ENCODE data around the gene PI4KA.

Gene PI4KA

GRCh38 chr22:20816559-20816958, 42.1 kb downstream of the PI4KA start:
- Histone ChIP-seq H3K79me1 (ENCODE audit: low read length) (no peaks in the 10 kb centered on the region), H2AK5ac (ENCODE audit: low read length) (no peak overlapping the region), H3K4me3 (ENCODE audit: low read depth, low read length) (no peak overlapping the region), H2AFZ (ENCODE audit: insufficient read depth, low read length, poor library complexity) (no peak overlapping the region), H3K4ac (ENCODE audit: low read depth, low read length) (no peak overlapping the region), H3K9ac (ENCODE audit: low read length) (no peak overlapping the region), H3K14ac (ENCODE audit: low read length) (no peak overlapping the region), H3K4me1 (ENCODE audit: control insufficient read depth in 1 of 2, insufficient read depth in 2 of 2, low read length in 2 of 2) (no peaks in the 10 kb centered on the region), H3K18ac (ENCODE audit: low read length) (no peak overlapping the region), H2BK5ac (ENCODE audit: low read depth, low read length, poor library complexity) (no peak overlapping the region), H2BK12ac (ENCODE audit: low read length) (no peak overlapping the region), H3K79me2 (ENCODE audit: control insufficient read depth, insufficient read depth, low read length, poor library complexity) (no peaks in the 10 kb centered on the region), H3K9me3 (ENCODE audit: insufficient read depth, low read depth, low read length) (no peaks in the 10 kb centered on the region), H3K27me3 (ENCODE audit: insufficient read depth, low read length) (no peaks in the 10 kb centered on the region), H3K27ac (ENCODE audit: low read depth, low read length) (no peak overlapping the region), H4K12ac (ENCODE audit: low read depth, low read length) (no peak overlapping the region), H3K23ac (ENCODE audit: low read length) (no peak overlapping the region), H3K36me3 (ENCODE audit: control insufficient read depth in 1 of 2, insufficient read depth in 2 of 2, low read length in 2 of 2) (peaks cover 17 to 20% of the 10 kb centered on the region in 2 experiments), H4K8ac (ENCODE audit: low read depth, low read length) (no peak overlapping the region), H2BK120ac (ENCODE audit: insufficient read depth, low read length, poor library complexity) (no peak overlapping the region), H4K91ac (ENCODE audit: low read depth, low read length) (no peak overlapping the region), H3K4me2 (ENCODE audit: low read length) (no peak overlapping the region)
- peak; percentile 38 to 45 for DNase-seq
- WGBS (ENCODE audit: extremely low coverage, insufficient coverage, insufficient read length): no CpG with 5 or more reads among the region's 6 CpGs

DNA sequence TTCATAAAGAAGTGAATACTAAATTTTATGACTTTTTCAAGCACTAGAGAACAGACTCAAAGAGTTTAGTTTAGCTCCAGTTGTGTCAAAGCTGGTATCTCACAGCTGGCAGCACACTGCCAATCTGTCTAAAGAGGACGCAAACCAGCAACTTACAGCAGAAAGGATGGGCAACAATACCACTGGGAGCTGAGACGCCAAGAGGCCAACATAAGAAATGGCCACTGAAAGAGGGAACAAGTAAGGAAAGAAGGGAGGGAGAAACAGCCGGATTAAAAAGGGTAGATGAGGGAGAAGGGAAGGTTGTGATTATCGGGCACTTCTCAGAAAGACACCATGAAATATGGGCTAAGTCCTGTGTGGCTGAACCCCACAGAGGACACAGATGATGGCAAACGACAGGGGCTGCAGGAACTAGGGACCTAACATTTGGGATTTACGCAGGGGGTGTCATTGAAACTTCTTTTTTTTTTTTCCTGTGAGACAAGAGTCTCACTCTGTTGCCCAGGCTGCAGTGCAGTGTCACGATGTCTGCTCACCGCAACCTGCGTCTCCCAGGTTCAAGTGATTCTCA, 43.0 kb downstream of the PI4KA start:
- Histone ChIP-seq H2AK5ac (ENCODE audit: low read length) (no peak overlapping the region), H3K23ac (ENCODE audit: low read length) (no peak overlapping the region), H3K9me3 (ENCODE audit: insufficient read depth, low read depth, low read length) (no peaks in the 10 kb centered on the region), H3K79me2 (ENCODE audit: control insufficient read depth, insufficient read depth, low read length, poor library complexity) (no peaks in the 10 kb centered on the region), H3K18ac (ENCODE audit: low read length) (no peak overlapping the region), H2BK120ac (ENCODE audit: insufficient read depth, low read length, poor library complexity) (no peak overlapping the region), H3K14ac (ENCODE audit: low read length) (no peak overlapping the region), H4K12ac (ENCODE audit: low read depth, low read length) (no peak overlapping the region), H3K4ac (ENCODE audit: low read depth, low read length) (no peak overlapping the region), H2AFZ (ENCODE audit: insufficient read depth, low read length, poor library complexity) (no peak overlapping the region), H3K9ac (ENCODE audit: low read length) (no peak overlapping the region), H3K4me3 (ENCODE audit: low read depth, low read length) (no peak overlapping the region), H4K8ac (ENCODE audit: low read depth, low read length) (no peak overlapping the region), H3K79me1 (ENCODE audit: low read length) (no peaks in the 10 kb centered on the region), H2BK12ac (ENCODE audit: low read length) (no peak overlapping the region), H3K36me3 (ENCODE audit: control insufficient read depth in 1 of 2, insufficient read depth in 2 of 2, low read length in 2 of 2) (peaks cover 22 to 25% of the 10 kb centered on the region in 2 experiments), H2BK5ac (ENCODE audit: low read depth, low read length, poor library complexity) (no peak overlapping the region), H4K91ac (ENCODE audit: low read depth, low read length) (no peak overlapping the region), H3K27ac (ENCODE audit: low read depth, low read length) (no peak overlapping the region), H3K4me2 (ENCODE audit: low read length) (no peak overlapping the region), H3K27me3 (ENCODE audit: insufficient read depth, low read length) (no peaks in the 10 kb centered on the region), H3K4me1 (ENCODE audit: control insufficient read depth in 1 of 2, insufficient read depth in 2 of 2, low read length in 2 of 2) (no peaks in the 10 kb centered on the region)
- no CpG with 5 or more reads among the region's 9 CpGs for WGBS (ENCODE audit: extremely low coverage, insufficient coverage, insufficient read length)
- DNase-seq: no peak

DNA sequence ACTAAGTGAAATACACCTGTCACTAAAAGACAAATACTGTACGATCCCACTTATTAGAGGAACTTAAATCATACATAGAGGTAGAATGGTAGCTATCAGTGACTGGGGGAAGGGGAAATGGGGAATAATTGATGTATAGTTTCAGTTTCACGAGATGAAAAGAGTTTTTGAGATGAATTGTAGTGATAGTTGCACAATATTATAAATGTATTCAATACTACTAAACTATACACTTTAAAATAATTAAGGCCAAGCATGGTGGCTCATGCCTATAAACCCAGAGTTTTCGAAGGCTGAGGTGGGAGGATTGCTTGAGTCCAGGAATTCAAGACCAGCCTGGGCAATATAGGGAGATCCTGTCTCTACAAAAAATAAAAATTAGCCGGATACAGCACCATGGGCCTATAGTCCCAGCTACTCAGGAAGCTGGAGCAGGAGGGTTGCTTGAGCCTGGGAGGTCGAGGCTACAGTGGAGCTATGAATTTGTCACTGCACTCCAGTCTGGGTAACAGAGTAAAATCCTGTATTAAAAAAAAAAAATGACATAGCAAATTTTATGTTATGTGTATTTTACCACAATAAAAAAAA, 44.3 kb downstream of the PI4KA start:
- no peak overlapping the region for H3K4me2 ChIP-seq (ENCODE audit: low read length)
- no peak overlapping the region for H3K9ac ChIP-seq (ENCODE audit: low read length)
- H2BK12ac ChIP-seq (ENCODE audit: low read length): no peak overlapping the region
- H3K79me2 ChIP-seq (ENCODE audit: control insufficient read depth, insufficient read depth, low read length, poor library complexity): no peaks in the 10 kb centered on the region
- no peak overlapping the region for H2BK5ac ChIP-seq (ENCODE audit: low read depth, low read length, poor library complexity)
- H2BK120ac ChIP-seq (ENCODE audit: insufficient read depth, low read length, poor library complexity): no peak overlapping the region
- H3K14ac ChIP-seq (ENCODE audit: low read length): no peak overlapping the region
- H3K27ac ChIP-seq (ENCODE audit: low read depth, low read length): no peak overlapping the region
- H3K9me3 ChIP-seq (ENCODE audit: insufficient read depth, low read depth, low read length): no peaks in the 10 kb centered on the region
- no peak for DNase-seq
- no peak overlapping the region for H2AFZ ChIP-seq (ENCODE audit: insufficient read depth, low read length, poor library complexity)
- H3K4me3 ChIP-seq (ENCODE audit: low read depth, low read length): no peak overlapping the region
- no peak overlapping the region for H3K18ac ChIP-seq (ENCODE audit: low read length)
- no peak overlapping the region for H2AK5ac ChIP-seq (ENCODE audit: low read length)
- H3K4me1 ChIP-seq (ENCODE audit: control insufficient read depth in 1 of 2, insufficient read depth in 2 of 2, low read length in 2 of 2): no peaks in the 10 kb centered on the region
- no peak overlapping the region for H3K23ac ChIP-seq (ENCODE audit: low read length)
- H3K4ac ChIP-seq (ENCODE audit: low read depth, low read length): no peak overlapping the region
- H4K91ac ChIP-seq (ENCODE audit: low read depth, low read length): no peak overlapping the region
- H4K12ac ChIP-seq (ENCODE audit: low read depth, low read length): no peak overlapping the region
- no CpG with 5 or more reads among the region's 5 CpGs for WGBS (ENCODE audit: extremely low coverage, insufficient coverage, insufficient read length)
- H3K27me3 ChIP-seq (ENCODE audit: insufficient read depth, low read length): no peaks in the 10 kb centered on the region
- H3K36me3 ChIP-seq (ENCODE audit: control insufficient read depth in 1 of 2, insufficient read depth in 2 of 2, low read length in 2 of 2): peaks cover 22 to 31% of the 10 kb centered on the region in 2 experiments
- H4K8ac ChIP-seq (ENCODE audit: low read depth, low read length): no peak overlapping the region
- no peaks in the 10 kb centered on the region for H3K79me1 ChIP-seq (ENCODE audit: low read length)

DNA sequence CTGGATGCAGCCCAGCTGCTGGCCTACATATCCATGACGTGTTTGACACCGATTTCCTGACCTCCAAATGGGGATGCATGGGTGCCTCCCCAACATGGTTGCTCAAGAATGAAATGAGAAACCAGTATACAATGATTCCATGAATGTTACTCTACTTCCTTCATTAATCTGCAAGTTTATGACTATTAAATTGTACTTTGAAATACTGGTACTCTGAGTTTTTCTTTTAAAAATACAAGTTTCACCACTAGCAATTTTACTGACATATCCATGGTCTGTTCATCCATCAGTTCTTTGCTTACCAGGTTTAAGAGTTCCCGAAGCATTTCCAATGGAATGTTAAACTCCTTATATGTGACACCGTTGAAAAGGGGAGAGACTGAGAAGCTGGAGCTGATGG, 45.6 kb downstream of the PI4KA start:
- H2BK5ac ChIP-seq (ENCODE audit: low read depth, low read length, poor library complexity): no peak overlapping the region
- no peaks in the 10 kb centered on the region for H3K27me3 ChIP-seq (ENCODE audit: insufficient read depth, low read length)
- no peak overlapping the region for H3K23ac ChIP-seq (ENCODE audit: low read length)
- no peaks in the 10 kb centered on the region for H3K79me1 ChIP-seq (ENCODE audit: low read length)
- no peak overlapping the region for H3K9ac ChIP-seq (ENCODE audit: low read length)
- no peak overlapping the region for H3K18ac ChIP-seq (ENCODE audit: low read length)
- no peak overlapping the region for H4K12ac ChIP-seq (ENCODE audit: low read depth, low read length)
- no peak overlapping the region for H2BK120ac ChIP-seq (ENCODE audit: insufficient read depth, low read length, poor library complexity)
- no peaks in the 10 kb centered on the region for H3K79me2 ChIP-seq (ENCODE audit: control insufficient read depth, insufficient read depth, low read length, poor library complexity)
- no peak overlapping the region for H3K4me3 ChIP-seq (ENCODE audit: low read depth, low read length)
- no CpG with 5 or more reads among the region's 4 CpGs for WGBS (ENCODE audit: extremely low coverage, insufficient coverage, insufficient read length)
- H3K27ac ChIP-seq (ENCODE audit: low read depth, low read length): no peak overlapping the region
- H4K91ac ChIP-seq (ENCODE audit: low read depth, low read length): no peak overlapping the region
- no peaks in the 10 kb centered on the region for H3K4me1 ChIP-seq (ENCODE audit: control insufficient read depth in 1 of 2, insufficient read depth in 2 of 2, low read length in 2 of 2)
- no peak for DNase-seq
- no peak overlapping the region for H4K8ac ChIP-seq (ENCODE audit: low read depth, low read length)
- no peak overlapping the region for H2BK12ac ChIP-seq (ENCODE audit: low read length)
- H3K4me2 ChIP-seq (ENCODE audit: low read length): no peak overlapping the region
- peaks cover 23 to 32% of the 10 kb centered on the region in 2 experiments for H3K36me3 ChIP-seq (ENCODE audit: control insufficient read depth in 1 of 2, insufficient read depth in 2 of 2, low read length in 2 of 2)
- H3K14ac ChIP-seq (ENCODE audit: low read length): no peak overlapping the region
- no peaks in the 10 kb centered on the region for H3K9me3 ChIP-seq (ENCODE audit: insufficient read depth, low read depth, low read length)
- no peak overlapping the region for H3K4ac ChIP-seq (ENCODE audit: low read depth, low read length)
- no peak overlapping the region for H2AK5ac ChIP-seq (ENCODE audit: low read length)
- H2AFZ ChIP-seq (ENCODE audit: insufficient read depth, low read length, poor library complexity): no peak overlapping the region
